ENCODE results near the gene FOXN3. TPM values are rescaled to one million over a fixed set of nuclear protein-coding genes. Genes with fewer than 3 reads are reported as not detected.

FOXN3 gene
- total RNA-seq, 1 donor from 2014 or later, result 122 TPM

GRCh38 chr14:89372512-89372883, 44.5 kb downstream of the FOXN3 start:
- Histone ChIP-seq H3K27ac (ENCODE audit: low read depth, low read length) (no peak overlapping the region), H4K20me1 (ENCODE audit: insufficient read depth, low read length) (peaks cover 48% of the 10 kb centered on the region), H3K36me3 (ENCODE audit: insufficient read depth, low read length) (no peaks in the 10 kb centered on the region), H3K79me2 (ENCODE audit: insufficient read depth, low read length) (peaks cover 89% of the 10 kb centered on the region), H3K9me3 (ENCODE audit: insufficient read depth, low read depth, low read length) (no peaks in the 10 kb centered on the region), H3K4me3 (ENCODE audit: insufficient read depth, low read depth, low read length) (no peak overlapping the region), H3K4me1 (ENCODE audit: insufficient read depth, low read length) (peaks cover 13% of the 10 kb centered on the region), H3K27me3 (ENCODE audit: insufficient read depth, low read length) (no peaks in the 10 kb centered on the region), H2AFZ (ENCODE audit: low read depth, low read length) (no peak overlapping the region), H3K9ac (ENCODE audit: low read length) (no peak overlapping the region), H3K4me2 (ENCODE audit: low read length) (no peak overlapping the region)
- Mint-ChIP-seq H3K36me3 (ENCODE audit: low read depth, unreplicated experiment) (peaks cover 22% of the 10 kb centered on the region), H3K27me3 (ENCODE audit: low read depth, unreplicated experiment) (no peaks in the 10 kb centered on the region), H3K4me3 (ENCODE audit: unreplicated experiment) (no peak overlapping the region), H3K27ac (ENCODE audit: unreplicated experiment) (no peak overlapping the region), H3K9me3 (ENCODE audit: unreplicated experiment) (no peaks in the 10 kb centered on the region), H3K4me1 (ENCODE audit: low read depth, unreplicated experiment) (peaks cover 16% of the 10 kb centered on the region)
- no peak for DNase-seq (ENCODE audit: low read depth)
- TF ChIP-seq EZH2 (IDR thresholded peaks at IDR 0.05; ENCODE audit: insufficient read depth, low read length) (no peak), CTCF (IDR thresholded peaks at IDR 0.05; ENCODE audit: insufficient read depth, low read depth, low read length) (no peak)
- FAIRE-seq, result no peak

GRCh38 chr14:89371585-89372511, 45.2 kb downstream of the FOXN3 start:
- Histone ChIP-seq H3K4me2 (ENCODE audit: low read length) (peak overlapping the region; percentile 64), H3K27me3 (ENCODE audit: insufficient read depth, low read length) (no peaks in the 10 kb centered on the region), H3K9me3 (ENCODE audit: insufficient read depth, low read depth, low read length) (no peaks in the 10 kb centered on the region), H2AFZ (ENCODE audit: low read depth, low read length) (no peak overlapping the region), H4K20me1 (ENCODE audit: insufficient read depth, low read length) (peaks cover 53% of the 10 kb centered on the region), H3K27ac (ENCODE audit: low read depth, low read length) (peak overlapping the region; percentile 27), H3K9ac (ENCODE audit: low read length) (peak overlapping the region; percentile 17), H3K4me1 (ENCODE audit: insufficient read depth, low read length) (peaks cover 13% of the 10 kb centered on the region), H3K4me3 (ENCODE audit: insufficient read depth, low read depth, low read length) (no peak overlapping the region), H3K36me3 (ENCODE audit: insufficient read depth, low read length) (no peaks in the 10 kb centered on the region), H3K79me2 (ENCODE audit: insufficient read depth, low read length) (peaks cover 89% of the 10 kb centered on the region)
- Mint-ChIP-seq H3K27ac (ENCODE audit: unreplicated experiment) (peak overlapping the region; percentile 23), H3K27me3 (ENCODE audit: low read depth, unreplicated experiment) (no peaks in the 10 kb centered on the region), H3K4me3 (ENCODE audit: unreplicated experiment) (no peak overlapping the region), H3K9me3 (ENCODE audit: unreplicated experiment) (no peaks in the 10 kb centered on the region), H3K36me3 (ENCODE audit: low read depth, unreplicated experiment) (peaks cover 22% of the 10 kb centered on the region), H3K4me1 (ENCODE audit: low read depth, unreplicated experiment) (peaks cover 19% of the 10 kb centered on the region)
- TF ChIP-seq CTCF (IDR thresholded peaks at IDR 0.05; ENCODE audit: insufficient read depth, low read depth, low read length) (no peak), EZH2 (IDR thresholded peaks at IDR 0.05; ENCODE audit: insufficient read depth, low read length) (no peak)
- DNase-seq (ENCODE audit: low read depth) (peak; percentile 41), FAIRE-seq (no peak)

GRCh38 chr14:89370781-89371180, 46.3 kb downstream of the FOXN3 start:
- H4K20me1 ChIP-seq (ENCODE audit: insufficient read depth, low read length), result peaks cover 53% of the 10 kb centered on the region
- H3K4me3 ChIP-seq (ENCODE audit: insufficient read depth, low read depth, low read length), result no peak overlapping the region
- DNase-seq (ENCODE audit: low read depth) (no peak), FAIRE-seq (no peak)
- no peaks in the 10 kb centered on the region for H3K36me3 ChIP-seq (ENCODE audit: insufficient read depth, low read length)
- no peaks in the 10 kb centered on the region for H3K27me3 ChIP-seq (ENCODE audit: insufficient read depth, low read length)
- H2AFZ ChIP-seq (ENCODE audit: low read depth, low read length), result no peak overlapping the region
- H3K79me2 ChIP-seq (ENCODE audit: insufficient read depth, low read length), result peaks cover 85% of the 10 kb centered on the region
- H3K27me3 Mint-ChIP-seq (ENCODE audit: low read depth, unreplicated experiment), result no peaks in the 10 kb centered on the region
- peaks cover 22% of the 10 kb centered on the region for H3K36me3 Mint-ChIP-seq (ENCODE audit: low read depth, unreplicated experiment)
- H3K9me3 ChIP-seq (ENCODE audit: insufficient read depth, low read depth, low read length), result no peaks in the 10 kb centered on the region
- no peak overlapping the region for H3K4me3 Mint-ChIP-seq (ENCODE audit: unreplicated experiment)
- no peak overlapping the region for H3K27ac Mint-ChIP-seq (ENCODE audit: unreplicated experiment)
- no peak overlapping the region for H3K9ac ChIP-seq (ENCODE audit: low read length)
- H3K4me1 ChIP-seq (ENCODE audit: insufficient read depth, low read length), result peaks cover 13% of the 10 kb centered on the region
- no peak overlapping the region for H3K27ac ChIP-seq (ENCODE audit: low read depth, low read length)
- H3K4me1 Mint-ChIP-seq (ENCODE audit: low read depth, unreplicated experiment), result peaks cover 19% of the 10 kb centered on the region
- H3K9me3 Mint-ChIP-seq (ENCODE audit: unreplicated experiment), result no peaks in the 10 kb centered on the region
- TF ChIP-seq CTCF (IDR thresholded peaks at IDR 0.05; ENCODE audit: insufficient read depth, low read depth, low read length), result no peak
- TF ChIP-seq EZH2 (IDR thresholded peaks at IDR 0.05; ENCODE audit: insufficient read depth, low read length), result no peak
- no peak overlapping the region for H3K4me2 ChIP-seq (ENCODE audit: low read length)

All from astrocyte (in vitro differentiated cells and primary cell).